Erythroblast (primary cell): ENCODE measurements around the gene BLM.

Source experiments
- GATA1 ChIP-seq: IDR thresholded peaks from 2 replicates; pipeline ENCODE4 v1.6.1; 2011; ENCODE audit warnings: low read depth, mild to moderate bottlenecking, control low read depth, low read length, moderate library complexity
- POLR2A ChIP-seq: IDR thresholded peaks from 2 replicates; pipeline ENCODE4 v1.6.1; 2011; ENCODE audit warnings: mild to moderate bottlenecking, low read length

DNA sequence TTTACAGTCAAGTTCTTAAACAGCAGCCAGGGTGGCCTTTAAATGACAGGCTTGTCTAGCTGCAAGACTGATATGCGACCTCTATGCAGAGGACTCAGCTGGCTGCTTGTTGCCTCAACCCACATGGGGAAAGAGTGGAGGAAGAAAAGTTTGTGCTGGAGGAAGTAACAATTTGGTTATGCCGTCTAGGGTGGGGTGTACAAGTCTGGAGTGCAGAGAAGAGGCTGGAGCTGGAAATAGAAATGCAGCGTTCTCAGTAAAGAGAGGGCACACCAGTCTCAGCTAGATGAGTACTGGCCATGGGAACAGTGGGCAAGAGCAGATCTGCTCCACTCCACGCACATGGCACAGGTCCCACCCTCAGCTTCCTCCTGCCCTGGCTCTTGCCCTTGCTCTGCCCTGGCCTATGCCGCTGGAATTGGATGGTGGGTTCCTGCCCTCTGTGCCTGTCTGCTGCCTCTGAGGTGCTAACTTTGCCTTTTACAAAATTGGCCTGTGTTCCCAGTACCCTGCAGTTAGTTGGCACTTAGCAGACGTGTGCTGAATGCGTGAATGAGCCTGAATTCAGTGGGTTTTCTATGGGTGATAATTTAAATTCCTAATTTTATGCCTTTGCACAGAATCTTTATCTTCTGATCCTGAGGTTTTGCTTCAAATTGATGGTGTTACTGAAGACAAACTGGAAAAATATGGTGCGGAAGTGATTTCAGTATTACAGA, 91.5 kb downstream of the BLM start:
- TF ChIP-seq POLR2A, result no peak
- no peak for TF ChIP-seq GATA1
